B cell (primary cell): ENCODE results near the gene WBP11. TPM values are rescaled to one million over a fixed set of nuclear protein-coding genes. Genes with fewer than 3 reads are reported as not detected.

Experiments
- ATAC-seq: fragments of 200-7000 bp; cut with Tn5 transposase; one replicate; pipeline ENCODE4 v1.10.0; 2021; ENCODE audit warnings: low read depth, mild to moderate bottlenecking, moderate number of reproducible peaks, moderate library complexity
- CTCF ChIA-PET: fragments of 350-600 bp; sonication (Branson Sonifier 250); formaldehyde crosslinking; loops from one replicate; lab custom pipeline; 2021; ENCODE audit warnings: antibody characterized with exemption, inconsistent platforms; lab: Charles Lee
- POLR2A ChIA-PET: fragments of 350-600 bp; sonication (Branson Sonifier 250); formaldehyde crosslinking; loops from one replicate; lab custom pipeline; 2021; ENCODE audit warnings: antibody characterized with exemption; lab: Charles Lee
- DNase-seq: peaks from one replicate; pipeline ENCODE4 v3.0.0; 2013
- H2AFZ ChIP-seq: 2 replicates; pipeline ENCODE4 v1.6.1; 2012; ENCODE audit warnings: mild to moderate bottlenecking, low read depth, low read length; ENCODE audit not compliant: insufficient read depth, poor library complexity, severe bottlenecking
- H3K27ac ChIP-seq, 2 donors: 1 replicate in 1 of 2; 2 replicates in 1 of 2; pipeline ENCODE4 v1.5.1; 2012 to 2013; ENCODE audit warnings: low read length in 2 of 2, mild to moderate bottlenecking in 2 of 2, moderate library complexity in 1 of 2
- H3K27me3 ChIP-seq, 4 experiments: fragments of 200-600 bp in 1 of 4; sonication (generic) in 1 of 4; replicated peaks in 1 of 4; 1 replicate in 2 of 4; 2 replicates in 2 of 4; pipeline versions ENCODE4 v1.6.1 to v1.7.0; 2013 to 2016; ENCODE audit warnings: low read length in 3 of 4, mild to moderate bottlenecking in 2 of 4, mixed read lengths in 1 of 4, moderate library complexity in 1 of 4; ENCODE audit not compliant: insufficient read depth in 4 of 4, control insufficient read depth in 3 of 4; ENCODE audit errors: control extremely low read depth in 1 of 4
- H3K36me3 ChIP-seq, 2 experiments: replicated peaks in 1 of 2; 1 replicate in 1 of 2; 2 replicates in 1 of 2; pipeline versions ENCODE4 v1.6.1 to v1.7.1; 2013; ENCODE audit warnings: low read length in 1 of 2; ENCODE audit not compliant: insufficient read depth in 2 of 2, control insufficient read depth in 1 of 2; ENCODE audit errors: control extremely low read depth in 1 of 2, extremely low read depth in 1 of 2
- H3K4me1 ChIP-seq, 2 donors: fragments of 200-600 bp in 1 of 2; sonication (generic) in 1 of 2; 1 replicate in 1 of 2; 2 replicates in 1 of 2; pipeline versions ENCODE4 v1.5.1 to v1.6.1; 2013 to 2017; ENCODE audit warnings: low read length in 2 of 2; ENCODE audit not compliant: control insufficient read depth in 2 of 2, insufficient read depth in 2 of 2
- H3K4me2 ChIP-seq: replicated peaks from 2 replicates; pipeline ENCODE3; 2012; ENCODE audit warnings: mild to moderate bottlenecking, low read depth, low read length; ENCODE audit not compliant: poor library complexity, severe bottlenecking
- H3K4me3 ChIP-seq, 5 experiments: fragments of 200-600 bp in 1 of 5; sonication (generic) in 1 of 5; 1 replicate in 3 of 5; 2 replicates in 2 of 5; pipeline versions ENCODE4 v1.5.1 to v1.7.0; 2011 to 2016; ENCODE audit warnings: low read length in 4 of 5, mild to moderate bottlenecking in 4 of 5, low read depth in 2 of 5, control low read depth in 1 of 5, moderate library complexity in 1 of 5; ENCODE audit not compliant: insufficient read depth in 1 of 5; ENCODE audit errors: control extremely low read depth in 1 of 5, extremely low read depth in 1 of 5
- H3K79me2 ChIP-seq: fragments of 200-600 bp; sonication (generic); one replicate; pipeline ENCODE4 v1.6.0; 2016; ENCODE audit warnings: low read length; ENCODE audit not compliant: control insufficient read depth, insufficient read depth
- H3K9ac ChIP-seq: fragments of 200-600 bp; sonication (generic); 2 replicates; pipeline ENCODE4 v1.6.1; 2017; ENCODE audit warnings: mild to moderate bottlenecking, low read length, moderate library complexity
- H3K9me3 ChIP-seq, 3 donors: one replicate each; pipeline versions ENCODE4 v1.6.1 to v1.7.1; 2013; ENCODE audit warnings: low read length in 2 of 3; ENCODE audit not compliant: control insufficient read depth in 2 of 3, insufficient read depth in 1 of 3; ENCODE audit errors: control extremely low read depth in 1 of 3
- H4K20me1 ChIP-seq: 2 replicates; pipeline ENCODE4 v1.6.0; 2012; ENCODE audit warnings: mild to moderate bottlenecking, low read length; ENCODE audit not compliant: insufficient read depth, control insufficient read depth, poor library complexity, severe bottlenecking
- H3K27ac Mint-ChIP-seq: one replicate; pipeline ENCODE4 v1.8.0; 2021; ENCODE audit warnings: mixed read lengths
- H3K27me3 Mint-ChIP-seq: one replicate; pipeline ENCODE4 v1.8.0; 2021; ENCODE audit warnings: mixed read lengths
- H3K4me1 Mint-ChIP-seq: one replicate; pipeline ENCODE4 v1.8.0; 2021; ENCODE audit warnings: mixed read lengths
- H3K4me3 Mint-ChIP-seq: one replicate; pipeline ENCODE4 v1.8.0; 2021; ENCODE audit warnings: mixed read lengths
- H3K9me3 Mint-ChIP-seq: one replicate; pipeline ENCODE4 v1.8.0; 2022; ENCODE audit warnings: mixed read lengths; ENCODE audit not compliant: insufficient read depth
- EZH2 ChIP-seq: IDR thresholded peaks from 2 replicates; pipeline ENCODE4 v1.6.1; 2012; ENCODE audit warnings: borderline replicate concordance, low read depth, mild to moderate bottlenecking, moderate library complexity, low read length; ENCODE audit not compliant: insufficient read depth, poor library complexity, severe bottlenecking
- whole genome bisulfite sequencing: methylation state at CpG from one replicate; pipeline ENCODE4 v1.1.5; 2013; ENCODE audit warnings: missing lambda C conversion rate; ENCODE audit not compliant: insufficient coverage; 5-methylcytosine and 5-hydroxymethylcytosine counted together
- intact Hi-C: fragments of 100-400 bp; cut with micrococcal nuclease; formaldehyde crosslinking; loops from one replicate; pipeline ENCODE4 v1.10.0; 2022
- polyA plus RNA-seq: library from polyadenylated mRNA; depleted of rRNA; stranded (reverse); fragments of >200 nt; gene quantifications from 2 replicates; pipeline ENCODE4 v1.2.3, GENCODE V29; 2012
- total RNA-seq, 2 donors: library from RNA; stranded (reverse); fragments of 120-200 nt in 1 of 2; gene quantifications; 1 replicate in 1 of 2; 2 replicates in 1 of 2; pipeline versions ENCODE4 v1.2.3 to v1.2.4, GENCODE V29; 2013 to 2022
- TF ChIP-seq, protein P1 (sequence below): fragments of 200-600 bp; IDR thresholded peaks from one replicate; pipeline ENCODE4 v1.8.0; 2022; ENCODE audit warnings: antibody characterized with exemption, mild to moderate bottlenecking

The WBP11 gene
- total and polyA plus RNA-seq, 2 donors (not counting 1 experiment from before 2014, with no cell fraction given): 13.6 to 84.7 TPM

DNA sequence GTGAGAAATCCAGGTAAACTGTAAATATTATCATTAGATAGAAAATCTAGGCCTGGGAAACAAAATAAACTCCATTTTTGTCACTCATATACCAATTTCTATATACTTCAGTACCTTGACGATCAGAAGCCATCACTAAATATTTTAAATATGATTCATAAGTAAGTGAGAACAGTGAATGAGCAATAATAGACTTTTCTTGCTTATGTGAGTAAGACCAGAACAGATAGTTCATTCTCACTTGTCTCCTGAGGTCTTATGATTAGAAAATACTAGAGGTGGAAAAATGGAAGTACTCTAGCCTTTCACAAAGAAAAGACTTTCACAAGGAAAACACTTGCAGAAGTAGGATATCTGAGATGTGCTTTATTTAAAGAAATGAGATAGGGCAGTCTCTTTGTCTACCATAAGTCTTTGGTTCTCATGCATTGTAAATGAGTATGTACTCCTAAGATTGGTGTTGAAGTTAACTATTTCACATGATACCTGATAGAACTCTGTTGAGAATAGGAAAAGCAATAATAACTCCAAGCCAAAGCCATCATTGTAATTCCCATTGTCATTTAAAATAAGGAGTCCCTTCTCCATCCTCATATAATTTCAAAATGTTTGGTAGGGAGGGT, 20.8 kb upstream of the WBP11 start:
- ChIA-PET POLR2A (no interaction called here), CTCF (no interaction called here)
- Mint-ChIP-seq H3K27me3 (peaks cover 4% of the 10 kb centered on the region), H3K9me3 (no peaks in the 10 kb centered on the region), H3K27ac (no peak overlapping the region), H3K4me1 (no peaks in the 10 kb centered on the region), H3K4me3 (no peak overlapping the region)
- Histone ChIP-seq H3K27ac (no peak overlapping the region), H2AFZ (no peak overlapping the region), H3K36me3 (no peaks in the 10 kb centered on the region), H3K9me3 (no peaks in the 10 kb centered on the region), H4K20me1 (no peaks in the 10 kb centered on the region), H3K4me1 (no peaks in the 10 kb centered on the region), H3K9ac (no peak overlapping the region), H3K4me3 (no peak overlapping the region), H3K79me2 (no peaks in the 10 kb centered on the region), H3K4me2 (no peak overlapping the region), H3K27me3 (no peaks in the 10 kb centered on the region)
- intact Hi-C loops: no loop called here
- ATAC-seq (no peak), DNase-seq (no peak)
- no CpG with 5 or more reads among the region's 1 CpG for WGBS
- TF ChIP-seq, protein P1, sequence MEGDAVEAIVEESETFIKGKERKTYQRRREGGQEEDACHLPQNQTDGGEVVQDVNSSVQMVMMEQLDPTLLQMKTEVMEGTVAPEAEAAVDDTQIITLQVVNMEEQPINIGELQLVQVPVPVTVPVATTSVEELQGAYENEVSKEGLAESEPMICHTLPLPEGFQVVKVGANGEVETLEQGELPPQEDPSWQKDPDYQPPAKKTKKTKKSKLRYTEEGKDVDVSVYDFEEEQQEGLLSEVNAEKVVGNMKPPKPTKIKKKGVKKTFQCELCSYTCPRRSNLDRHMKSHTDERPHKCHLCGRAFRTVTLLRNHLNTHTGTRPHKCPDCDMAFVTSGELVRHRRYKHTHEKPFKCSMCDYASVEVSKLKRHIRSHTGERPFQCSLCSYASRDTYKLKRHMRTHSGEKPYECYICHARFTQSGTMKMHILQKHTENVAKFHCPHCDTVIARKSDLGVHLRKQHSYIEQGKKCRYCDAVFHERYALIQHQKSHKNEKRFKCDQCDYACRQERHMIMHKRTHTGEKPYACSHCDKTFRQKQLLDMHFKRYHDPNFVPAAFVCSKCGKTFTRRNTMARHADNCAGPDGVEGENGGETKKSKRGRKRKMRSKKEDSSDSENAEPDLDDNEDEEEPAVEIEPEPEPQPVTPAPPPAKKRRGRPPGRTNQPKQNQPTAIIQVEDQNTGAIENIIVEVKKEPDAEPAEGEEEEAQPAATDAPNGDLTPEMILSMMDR: no peak
- no peak for TF ChIP-seq EZH2

DNA sequence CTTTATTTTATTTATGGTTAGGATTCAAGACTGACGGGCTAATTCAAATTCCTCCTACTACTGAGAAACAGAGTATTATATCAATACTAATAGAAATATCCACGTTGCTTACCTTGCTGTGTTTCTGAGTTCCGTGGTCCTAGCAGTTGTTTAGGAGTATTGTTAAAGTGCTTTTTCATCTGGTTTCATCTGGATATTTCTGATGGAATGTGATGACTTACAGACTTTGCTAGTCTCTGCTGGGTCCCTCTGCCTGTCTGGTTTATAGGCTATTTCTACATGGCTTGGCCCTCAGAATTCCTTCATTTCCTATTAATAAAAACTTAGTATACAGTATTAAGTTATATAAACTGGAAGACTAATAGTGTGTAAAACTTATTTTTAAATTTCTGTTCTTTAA, 10.7 kb upstream of the WBP11 start, which contains the start of gene SMCO3:
TSS of gene SMCO3 (minus strand) at position 169 of the 400 bp plus-strand sequence. CDS start 7,502 bp downstream, outside the sequence.
- Histone ChIP-seq H4K20me1 (no peaks in the 10 kb centered on the region), H3K4me1 (peaks cover 9 to 16% of the 10 kb centered on the region in 2 donors), H3K9ac (no peak within 1 kb of the TSS), H3K36me3 (no peaks in the 10 kb centered on the region), H3K4me2 (no peak within 1 kb of the TSS), H3K4me3 (no peak within 1 kb of the TSS), H2AFZ (no peak within 1 kb of the TSS), H3K79me2 (no peaks in the 10 kb centered on the region), H3K27ac (no peak within 1 kb of the TSS), H3K9me3 (no peaks in the 10 kb centered on the region), H3K27me3 (no peaks in the 10 kb centered on the region)
- H3K9me3 Mint-ChIP-seq: no peaks in the 10 kb centered on the region
- H3K4me1 Mint-ChIP-seq: peaks cover 13% of the 10 kb centered on the region
- ChIA-PET CTCF (interaction anchor here (1.2 kb wide), 1 partner anchor 181 kb away, joined by 5 read pairs; no protein-coding TSS in a partner anchor), POLR2A (no interaction called here)
- 100% methylated on average over 1 of the region's 3 CpGs for WGBS
- no peak for TF ChIP-seq EZH2
- TF ChIP-seq, protein P1: no peak
- intact Hi-C loops: no loop called here
- no peak within 1 kb of the TSS for H3K4me3 Mint-ChIP-seq
- H3K27me3 Mint-ChIP-seq: peaks cover 9% of the 10 kb centered on the region
- no peak within 1 kb of the TSS for H3K27ac Mint-ChIP-seq
- DNase-seq: no peak
- no peak for ATAC-seq
